ENCODE results near the gene IGSF21. TPM values are rescaled to one million over a fixed set of nuclear protein-coding genes. Genes with fewer than 3 reads are reported as not detected.

IGSF21 gene
- total RNA-seq, 2 experiments from 2014 or later, result not detected

GRCh38 chr1:18297896-18298648 is 190.5 kb downstream of the IGSF21 start:
- CTCF ChIA-PET, result no interaction called here
- H3K36me3 Mint-ChIP-seq (ENCODE audit: low read depth), result no peaks in the 10 kb centered on the region
- no peak overlapping the region for H3K4me3 Mint-ChIP-seq
- POLR2A ChIA-PET, result no interaction called here
- H3K4me1 Mint-ChIP-seq, result no peaks in the 10 kb centered on the region
- peaks cover 9% of the 10 kb centered on the region for H3K27me3 Mint-ChIP-seq
- H3K9me3 Mint-ChIP-seq, result no peaks in the 10 kb centered on the region
- no peak overlapping the region for H3K27ac Mint-ChIP-seq
- DNase-seq, result no peak

GRCh38 chr1:18299441-18300338 is 192.1 kb downstream of the IGSF21 start:
- H3K9me3 Mint-ChIP-seq, result no peaks in the 10 kb centered on the region
- peaks cover 5% of the 10 kb centered on the region for H3K27me3 Mint-ChIP-seq
- no peaks in the 10 kb centered on the region for H3K36me3 Mint-ChIP-seq (ENCODE audit: low read depth)
- no peak overlapping the region for H3K27ac Mint-ChIP-seq
- DNase-seq, result peak; percentile 13
- no peak overlapping the region for H3K4me3 Mint-ChIP-seq
- H3K4me1 Mint-ChIP-seq, result no peaks in the 10 kb centered on the region
- ChIA-PET CTCF (no interaction called here), POLR2A (no interaction called here)

- ChIA-PET CTCF (no interaction called here), POLR2A (no interaction called here)
- no peaks in the 10 kb centered on the region for H3K36me3 Mint-ChIP-seq (ENCODE audit: low read depth)
- H3K4me1 Mint-ChIP-seq, result no peaks in the 10 kb centered on the region
- H3K4me3 Mint-ChIP-seq, result no peak overlapping the region
- H3K27ac Mint-ChIP-seq, result no peak overlapping the region
- peaks cover 5% of the 10 kb centered on the region for H3K27me3 Mint-ChIP-seq
- DNase-seq, result no peak
- no peaks in the 10 kb centered on the region for H3K9me3 Mint-ChIP-seq
Measured at GRCh38 chr1:18300376-18300775, 192.8 kb downstream of the IGSF21 start.

- POLR2A ChIA-PET, result no interaction called here
Measured at GRCh38 chr1:18302788-18303413, 195.3 kb downstream of the IGSF21 start.

GRCh38 chr1:18304151-18304869 is 196.7 kb downstream of the IGSF21 start:
- DNase-seq, result no peak
- H3K9me3 Mint-ChIP-seq, result no peaks in the 10 kb centered on the region
- H3K27me3 Mint-ChIP-seq, result no peaks in the 10 kb centered on the region
- ChIA-PET POLR2A (no interaction called here), CTCF (no interaction called here)
- no peaks in the 10 kb centered on the region for H3K36me3 Mint-ChIP-seq (ENCODE audit: low read depth)
- H3K27ac Mint-ChIP-seq, result no peak overlapping the region
- H3K4me3 Mint-ChIP-seq, result no peak overlapping the region
- H3K4me1 Mint-ChIP-seq, result no peaks in the 10 kb centered on the region

More at GRCh38 chr1:18302788-18303413, 195.3 kb downstream of the IGSF21 start:
- Mint-ChIP-seq H3K4me3 (no peak overlapping the region), H3K27me3 (peaks cover 2% of the 10 kb centered on the region), H3K9me3 (no peaks in the 10 kb centered on the region), H3K4me1 (no peaks in the 10 kb centered on the region), H3K36me3 (ENCODE audit: low read depth) (no peaks in the 10 kb centered on the region), H3K27ac (no peak overlapping the region)
- peak; percentile 8 for DNase-seq
- CTCF ChIA-PET, result no interaction called here

GRCh38 chr1:18305182-18305795 is 197.7 kb downstream of the IGSF21 start:
- H3K4me1 Mint-ChIP-seq, result no peaks in the 10 kb centered on the region
- CTCF ChIA-PET, result no interaction called here
- POLR2A ChIA-PET, result no interaction called here
- no peaks in the 10 kb centered on the region for H3K36me3 Mint-ChIP-seq (ENCODE audit: low read depth)
- H3K27me3 Mint-ChIP-seq, result no peaks in the 10 kb centered on the region
- DNase-seq, result no peak
- no peak overlapping the region for H3K27ac Mint-ChIP-seq
- H3K4me3 Mint-ChIP-seq, result no peak overlapping the region
- no peaks in the 10 kb centered on the region for H3K9me3 Mint-ChIP-seq

- ChIA-PET POLR2A (no interaction called here), CTCF (no interaction called here)
- DNase-seq, result no peak
- no peak overlapping the region for H3K27ac Mint-ChIP-seq
- H3K4me3 Mint-ChIP-seq, result no peak overlapping the region
- H3K27me3 Mint-ChIP-seq, result no peaks in the 10 kb centered on the region
- no peaks in the 10 kb centered on the region for H3K36me3 Mint-ChIP-seq (ENCODE audit: low read depth)
- no peaks in the 10 kb centered on the region for H3K9me3 Mint-ChIP-seq
- H3K4me1 Mint-ChIP-seq, result no peaks in the 10 kb centered on the region
Measured at GRCh38 chr1:18307329-18307898, 199.8 kb downstream of the IGSF21 start.

- CTCF ChIA-PET, result interaction anchor here (1.0 kb wide), 1 partner anchor 11 kb away, joined by 3 read pairs; no protein-coding TSS in a partner anchor
Measured at GRCh38 chr1:18309552-18310155, 202.1 kb downstream of the IGSF21 start.

GRCh38 chr1:18312961-18313360 is 205.4 kb downstream of the IGSF21 start:
- CTCF ChIA-PET, result no interaction called here
- Mint-ChIP-seq H3K36me3 (ENCODE audit: low read depth) (no peaks in the 10 kb centered on the region), H3K4me3 (no peak overlapping the region), H3K27me3 (no peaks in the 10 kb centered on the region), H3K4me1 (no peaks in the 10 kb centered on the region), H3K27ac (no peak overlapping the region), H3K9me3 (no peaks in the 10 kb centered on the region)
- DNase-seq, result no peak
- POLR2A ChIA-PET, result no interaction called here

More at GRCh38 chr1:18309552-18310155, 202.1 kb downstream of the IGSF21 start:
- no peaks in the 10 kb centered on the region for H3K36me3 Mint-ChIP-seq (ENCODE audit: low read depth)
- H3K27ac Mint-ChIP-seq, result no peak overlapping the region
- H3K4me3 Mint-ChIP-seq, result no peak overlapping the region
- POLR2A ChIA-PET, result no interaction called here
- no peaks in the 10 kb centered on the region for H3K4me1 Mint-ChIP-seq
- no peak for DNase-seq
- H3K27me3 Mint-ChIP-seq, result no peaks in the 10 kb centered on the region
- no peaks in the 10 kb centered on the region for H3K9me3 Mint-ChIP-seq

GRCh38 chr1:18313523-18313922 is 205.9 kb downstream of the IGSF21 start:
- H3K4me1 Mint-ChIP-seq, result no peaks in the 10 kb centered on the region
- no peak for DNase-seq
- H3K9me3 Mint-ChIP-seq, result no peaks in the 10 kb centered on the region
- no peaks in the 10 kb centered on the region for H3K36me3 Mint-ChIP-seq (ENCODE audit: low read depth)
- ChIA-PET POLR2A (no interaction called here), CTCF (no interaction called here)
- no peak overlapping the region for H3K27ac Mint-ChIP-seq
- H3K27me3 Mint-ChIP-seq, result no peaks in the 10 kb centered on the region
- H3K4me3 Mint-ChIP-seq, result no peak overlapping the region

- H3K27ac Mint-ChIP-seq, result no peak overlapping the region
- ChIA-PET CTCF (interaction anchor here (1.1 kb wide), 1 partner anchor 176 kb away, joined by 3 read pairs; no protein-coding TSS in a partner anchor), POLR2A (no interaction called here)
- no peaks in the 10 kb centered on the region for H3K27me3 Mint-ChIP-seq
- H3K4me3 Mint-ChIP-seq, result no peak overlapping the region
- DNase-seq, result no peak
- H3K4me1 Mint-ChIP-seq, result no peaks in the 10 kb centered on the region
- H3K36me3 Mint-ChIP-seq (ENCODE audit: low read depth), result no peaks in the 10 kb centered on the region
- H3K9me3 Mint-ChIP-seq, result no peaks in the 10 kb centered on the region
Measured at GRCh38 chr1:18314399-18314798, 206.8 kb downstream of the IGSF21 start.

- CTCF ChIA-PET, result no interaction called here
- Mint-ChIP-seq H3K36me3 (ENCODE audit: low read depth) (no peaks in the 10 kb centered on the region), H3K4me1 (no peaks in the 10 kb centered on the region), H3K4me3 (no peak overlapping the region), H3K9me3 (no peaks in the 10 kb centered on the region), H3K27ac (no peak overlapping the region), H3K27me3 (no peaks in the 10 kb centered on the region)
- no peak for DNase-seq
- POLR2A ChIA-PET, result no interaction called here
Measured at GRCh38 chr1:18315449-18315848, 207.9 kb downstream of the IGSF21 start.
